GM18505 (cell line): ENCODE results near the gene PPP1R1C.

Source experiments
- ATAC-seq: cut with Tn5 transposase; IDR thresholded peaks from one replicate; pipeline ENCODE4 v1.9.1; 2021; ENCODE audit not compliant: unreplicated experiment
- POLR2A ChIP-seq: IDR thresholded peaks from 4 replicates; pipeline ENCODE4 v1.6.1; 2011; ENCODE audit warnings: borderline replicate concordance; ENCODE audit not compliant: insufficient read depth, insufficient read length; ENCODE audit errors: extremely low read depth

The PPP1R1C gene

GRCh38 chr2:181985632-181986205 is at the start of gene PPP1R1C:
Gene PPP1R1C (plus strand): TSS chr2:181985853. CDS start chr2:181986111, 258 bp downstream.
- ATAC-seq = no peak
- no peak for TF ChIP-seq POLR2A

- ATAC-seq = no peak
- no peak for TF ChIP-seq POLR2A
Measured at GRCh38 chr2:181937473-181937872, 48.2 kb upstream of the PPP1R1C start.

DNA sequence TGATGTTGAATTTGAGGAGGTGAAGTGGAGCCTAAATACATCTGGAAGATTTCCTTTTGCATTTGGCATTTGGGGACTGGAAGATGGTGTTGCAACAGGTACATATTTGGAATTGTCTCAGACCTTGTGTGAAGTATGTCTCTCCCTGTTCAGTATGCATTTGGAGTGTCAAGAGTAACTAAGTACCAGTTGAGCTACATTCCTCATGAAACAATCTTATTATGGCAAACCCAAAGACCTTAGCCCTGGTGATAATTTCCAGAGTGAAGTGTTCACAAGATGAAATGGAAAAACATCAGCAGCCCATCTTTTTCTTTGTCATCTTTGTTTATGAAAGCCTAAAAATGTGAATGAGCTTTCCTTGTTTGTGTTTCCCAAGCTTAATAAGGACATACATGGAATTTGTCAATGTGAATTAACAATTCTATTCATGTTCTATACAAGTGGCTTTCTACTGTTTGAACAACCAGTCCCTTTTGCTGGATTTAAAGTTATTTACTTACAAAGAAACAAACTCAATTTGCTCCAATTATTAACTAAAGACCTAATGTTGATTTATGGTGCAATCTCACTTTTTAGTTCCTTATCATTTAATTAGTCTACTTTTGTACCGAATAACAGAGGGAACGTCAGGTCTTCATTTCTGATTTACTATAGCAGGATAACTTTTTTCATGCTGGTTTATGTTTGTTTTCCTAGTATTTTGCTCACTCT is 42.1 kb upstream of the PPP1R1C start:
- ATAC-seq = no peak
- TF ChIP-seq POLR2A = no peak

DNA sequence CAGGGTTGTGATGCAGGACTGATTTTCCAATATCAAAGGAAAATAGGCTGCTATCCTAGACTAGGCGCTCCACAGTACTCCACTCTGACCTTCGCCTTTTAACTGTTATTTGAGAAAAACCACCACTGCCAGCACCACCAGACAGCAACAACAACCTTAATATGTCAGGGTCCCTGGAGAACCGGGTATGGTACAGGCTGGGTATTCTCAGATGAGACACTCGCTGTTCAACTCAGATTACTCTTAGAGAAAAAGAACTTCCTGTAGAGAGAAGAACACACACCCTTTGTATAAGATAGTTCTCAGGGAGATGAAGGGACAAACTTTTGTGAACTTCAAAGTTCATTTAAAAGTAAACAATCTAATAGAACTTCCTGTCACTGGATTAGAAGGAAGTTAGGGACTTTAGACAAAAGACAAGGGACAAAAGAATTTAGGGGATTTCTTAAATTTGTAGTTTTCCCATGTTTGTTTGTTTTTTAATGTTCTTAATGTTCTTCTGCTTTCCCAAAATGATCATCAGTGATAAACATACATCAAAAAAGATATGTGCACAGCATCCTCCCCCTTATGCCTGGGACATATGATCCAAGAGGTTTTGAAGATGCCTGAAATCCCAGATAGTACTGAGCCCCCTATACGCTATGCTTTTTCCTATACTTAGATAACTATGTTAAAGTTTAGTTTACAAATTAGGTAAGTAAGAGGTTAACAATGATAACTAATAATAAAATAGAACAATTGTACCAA is 41.3 kb upstream of the PPP1R1C start:
- no peak for TF ChIP-seq POLR2A
- ATAC-seq = no peak

GRCh38 chr2:181944914-181945291 is 40.8 kb upstream of the PPP1R1C start:
- ATAC-seq = no peak
- TF ChIP-seq POLR2A = no peak

DNA sequence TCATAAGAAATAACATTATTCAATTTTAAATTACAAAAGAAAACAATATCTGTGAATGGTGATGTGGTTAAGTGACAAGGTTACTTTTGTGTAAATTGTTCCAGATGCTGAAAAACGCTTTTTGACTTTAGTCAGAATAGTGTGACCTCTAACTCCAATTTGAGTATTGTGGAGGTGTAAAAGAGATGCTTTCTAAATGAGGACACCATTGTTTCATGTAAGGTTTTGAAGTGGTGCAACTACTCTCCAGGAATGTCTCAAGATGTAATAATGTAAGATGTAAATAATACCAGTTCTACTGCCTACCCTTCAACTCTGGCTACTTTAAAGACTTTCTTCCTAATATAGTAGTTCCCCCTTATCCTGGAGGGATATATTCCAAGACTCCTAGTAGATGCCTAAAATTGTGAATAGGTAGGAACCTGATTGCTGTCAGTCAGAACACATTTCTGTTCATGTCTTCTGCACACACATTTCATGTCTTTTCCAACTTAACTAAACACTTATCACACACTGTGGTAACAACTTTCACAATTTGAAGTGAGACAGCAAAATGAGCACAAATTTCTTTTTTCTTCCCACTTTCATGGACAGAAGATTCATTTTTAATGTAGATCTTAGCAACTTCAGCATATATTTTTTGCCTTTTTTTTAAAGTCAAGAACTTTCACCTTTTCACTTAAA is 39.1 kb upstream of the PPP1R1C start:
- no peak for ATAC-seq
- no peak for TF ChIP-seq POLR2A

DNA sequence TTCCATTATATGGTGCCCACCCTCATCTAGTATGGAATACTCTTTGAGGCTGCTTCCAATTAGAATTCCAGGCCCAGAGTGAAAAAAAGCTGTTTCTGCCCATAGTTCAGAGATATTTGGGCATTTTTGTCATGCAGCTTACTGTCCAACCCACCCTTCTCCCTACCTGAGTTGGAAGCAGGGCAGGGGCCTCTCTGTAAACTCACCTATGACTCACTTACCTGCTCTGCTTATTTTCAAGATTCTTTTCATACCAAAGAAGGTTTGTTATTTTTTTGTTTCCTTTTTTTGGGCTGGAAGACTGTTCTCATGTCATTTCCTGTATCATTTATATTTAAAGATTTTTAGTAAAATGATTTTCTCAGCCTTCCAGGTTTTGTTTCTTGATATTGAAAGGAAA is 38.4 kb upstream of the PPP1R1C start:
- ATAC-seq = no peak
- TF ChIP-seq POLR2A = no peak

- ATAC-seq = no peak
- no peak for TF ChIP-seq POLR2A
Measured at GRCh38 chr2:181948227-181948626, 37.4 kb upstream of the PPP1R1C start.

GRCh38 chr2:181949047-181949446 is 36.6 kb upstream of the PPP1R1C start:
- no peak for TF ChIP-seq POLR2A
- no peak for ATAC-seq

GRCh38 chr2:181952404-181953226 is 33.0 kb upstream of the PPP1R1C start:
- no peak for ATAC-seq
- TF ChIP-seq POLR2A = no peak

DNA sequence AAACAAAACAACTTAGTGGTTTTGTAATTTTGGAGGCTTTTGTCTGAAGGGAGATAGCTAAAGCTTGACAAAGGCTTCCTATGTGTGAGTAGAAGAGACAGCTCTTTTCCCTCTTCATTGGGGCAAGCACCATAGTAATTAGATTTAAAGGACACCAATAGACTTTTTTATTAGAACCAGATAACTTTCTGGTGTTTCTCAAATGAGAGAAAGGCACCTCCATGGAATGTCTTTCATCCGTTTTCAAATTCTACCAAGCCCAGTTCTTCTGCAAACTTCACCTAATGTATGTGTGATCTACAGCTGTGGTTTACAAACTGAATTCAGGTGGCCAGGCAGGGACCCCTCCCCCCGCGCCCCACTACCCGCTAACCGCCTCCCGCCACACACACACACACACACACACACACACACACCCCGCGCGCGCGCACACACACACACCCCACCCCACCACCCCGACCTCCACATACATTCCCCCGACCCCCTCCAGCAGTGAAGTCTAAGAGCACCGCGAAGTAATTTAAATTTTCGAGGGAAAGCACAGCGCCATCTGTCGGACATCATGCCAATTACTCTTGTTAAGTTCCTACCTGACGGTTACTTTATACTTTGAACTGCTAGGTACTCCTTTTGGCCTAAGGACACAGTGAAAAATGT is 31.6 kb upstream of the PPP1R1C start:
- TF ChIP-seq POLR2A = no peak
- ATAC-seq = peak; percentile 79

- peak; percentile 7 for ATAC-seq
- TF ChIP-seq POLR2A = no peak
Measured at GRCh38 chr2:181954538-181954883, 31.1 kb upstream of the PPP1R1C start.
